Measurements from ENCODE around the gene EFCAB12. TPM values are rescaled to one million over a fixed set of nuclear protein-coding genes. Genes with fewer than 3 reads are reported as not detected.

The EFCAB12 gene
- total and polyA plus RNA-seq, 2 of the 13 experiments (the other 11 are each of a cell fraction or from before 2014, with no cell fraction given): 0.31 to 2.4 TPM

GRCh38 chr3:129415378-129415777 lies 13.1 kb downstream of the EFCAB12 start (continued):
- TF ChIP-seq TIGD3 (CRISPR knock-in tag; IDR thresholded peaks at IDR 0.05; ENCODE audit: borderline replicate concordance): no peak
- no peak for TF ChIP-seq ZNF101 (CRISPR knock-in tag; IDR thresholded peaks at IDR 0.05; ENCODE audit: borderline replicate concordance, low read depth)
- TF ChIP-seq PHF21A (CRISPR knock-in tag; IDR thresholded peaks at IDR 0.05): no peak
- TF ChIP-seq ZNF879 (CRISPR knock-in tag; IDR thresholded peaks at IDR 0.05): no peak
- no peak for TF ChIP-seq IRF9 (CRISPR knock-in tag; IDR thresholded peaks at IDR 0.05; ENCODE audit: borderline replicate concordance)
- no peak for TF ChIP-seq PCBP1 (IDR thresholded peaks at IDR 0.05; ENCODE audit: borderline replicate concordance, low read depth, low read length)
- TF ChIP-seq MYPOP (CRISPR knock-in tag; IDR thresholded peaks at IDR 0.05): no peak
- TF ChIP-seq ZNF276 (CRISPR knock-in tag; IDR thresholded peaks at IDR 0.05; ENCODE audit: low read depth): no peak
- TF ChIP-seq RXRA (CRISPR knock-in tag; IDR thresholded peaks at IDR 0.05): peak; percentile 34; the same call in 1 of the 2 replicates
- TF ChIP-seq HHEX (CRISPR knock-in tag; IDR thresholded peaks at IDR 0.05): no peak
- no peak for TF ChIP-seq HOXA7 (CRISPR knock-in tag; IDR thresholded peaks at IDR 0.05)
- TF ChIP-seq ZBTB20 (CRISPR knock-in tag; IDR thresholded peaks at IDR 0.05; ENCODE audit: borderline replicate concordance, low read depth): no peak
- TF ChIP-seq SP1 (IDR thresholded peaks at IDR 0.05): no peak
- TF ChIP-seq SP1 (CRISPR knock-in tag; IDR thresholded peaks at IDR 0.05): no peak
- TF ChIP-seq POLR2AphosphoS2 (IDR thresholded peaks at IDR 0.05; ENCODE audit: low read depth, low read length): no peak
- TF ChIP-seq POGK (CRISPR knock-in tag; conservative IDR thresholded peaks at IDR 0.05): no peak
- TF ChIP-seq CERS6 (CRISPR knock-in tag; IDR thresholded peaks at IDR 0.05): no peak
- no peak for TF ChIP-seq HMGXB3 (CRISPR knock-in tag; IDR thresholded peaks at IDR 0.05; ENCODE audit: borderline replicate concordance)

All from HepG2 (cell line).